HG03175 (cell line): ENCODE measurements around the gene FRYL.
"Not testable (repeated sequence)": the region's sequence is repeated elsewhere in the genome, so short reads cannot be mapped to it uniquely, and the experiment has no call there.

Experiments used
- ATAC-seq: cut with Tn5 transposase; IDR thresholded peaks from one replicate; pipeline ENCODE4 v1.9.1; 2021; ENCODE audit warnings: mild to moderate bottlenecking, moderate library complexity; ENCODE audit not compliant: unreplicated experiment

FRYL gene

GRCh38 chr4:48748949-48749596 is 31.0 kb downstream of the FRYL start:
- ATAC-seq = no peak

DNA sequence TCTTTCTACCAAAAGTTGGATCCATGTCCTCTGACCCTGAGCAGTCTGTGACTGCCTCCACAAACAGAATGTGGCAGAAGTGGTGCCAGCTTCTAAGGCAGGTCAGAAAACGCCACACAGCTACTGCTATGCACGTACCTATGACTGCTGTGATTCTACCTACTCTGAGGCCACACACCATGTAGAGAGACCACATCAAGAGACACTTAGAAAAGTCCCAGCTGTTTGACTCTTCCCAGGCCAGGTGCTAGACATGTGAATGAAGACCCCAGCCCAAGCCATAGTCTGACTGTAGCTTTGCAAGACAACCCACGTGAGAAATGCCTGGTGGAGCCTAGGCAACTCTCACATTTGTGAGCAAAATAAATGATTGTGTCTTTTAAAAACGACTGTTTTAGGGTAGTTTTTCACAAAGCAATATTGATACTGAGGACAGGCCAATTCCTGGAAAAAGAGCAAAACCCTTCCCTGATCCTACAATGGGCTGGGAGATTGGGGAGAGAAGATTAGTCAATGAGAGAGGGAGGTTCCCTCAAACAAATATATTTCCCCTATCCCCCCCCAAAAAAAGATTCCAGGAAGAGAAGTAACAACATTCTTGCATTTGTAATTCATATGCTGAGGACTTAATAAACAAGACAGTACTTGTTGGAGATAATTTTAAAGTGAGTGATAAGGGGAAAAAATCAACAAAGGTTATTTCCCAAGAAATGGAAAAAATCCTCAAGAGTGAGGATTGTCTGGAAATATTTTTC is 33.3 kb downstream of the FRYL start:
- no peak for ATAC-seq

GRCh38 chr4:48745223-48745622 is 34.9 kb downstream of the FRYL start:
- ATAC-seq = not testable (repeated sequence)

- ATAC-seq = no peak
These were observed 37.7 kb downstream of the FRYL start for GRCh38 chr4:48742412-48742811.

- peak; percentile 73 for ATAC-seq
These were observed 40.5 kb downstream of the FRYL start for GRCh38 chr4:48739560-48740019.

GRCh38 chr4:48738856-48739255 is 41.2 kb downstream of the FRYL start:
- no peak for ATAC-seq

GRCh38 chr4:48728906-48729496 is 51.1 kb downstream of the FRYL start:
- ATAC-seq = not testable (repeated sequence)

- peak; percentile 52 for ATAC-seq
These were observed 52.2 kb downstream of the FRYL start for GRCh38 chr4:48727666-48728459.

GRCh38 chr4:48725414-48725813 is 54.7 kb downstream of the FRYL start:
- ATAC-seq = no peak

DNA sequence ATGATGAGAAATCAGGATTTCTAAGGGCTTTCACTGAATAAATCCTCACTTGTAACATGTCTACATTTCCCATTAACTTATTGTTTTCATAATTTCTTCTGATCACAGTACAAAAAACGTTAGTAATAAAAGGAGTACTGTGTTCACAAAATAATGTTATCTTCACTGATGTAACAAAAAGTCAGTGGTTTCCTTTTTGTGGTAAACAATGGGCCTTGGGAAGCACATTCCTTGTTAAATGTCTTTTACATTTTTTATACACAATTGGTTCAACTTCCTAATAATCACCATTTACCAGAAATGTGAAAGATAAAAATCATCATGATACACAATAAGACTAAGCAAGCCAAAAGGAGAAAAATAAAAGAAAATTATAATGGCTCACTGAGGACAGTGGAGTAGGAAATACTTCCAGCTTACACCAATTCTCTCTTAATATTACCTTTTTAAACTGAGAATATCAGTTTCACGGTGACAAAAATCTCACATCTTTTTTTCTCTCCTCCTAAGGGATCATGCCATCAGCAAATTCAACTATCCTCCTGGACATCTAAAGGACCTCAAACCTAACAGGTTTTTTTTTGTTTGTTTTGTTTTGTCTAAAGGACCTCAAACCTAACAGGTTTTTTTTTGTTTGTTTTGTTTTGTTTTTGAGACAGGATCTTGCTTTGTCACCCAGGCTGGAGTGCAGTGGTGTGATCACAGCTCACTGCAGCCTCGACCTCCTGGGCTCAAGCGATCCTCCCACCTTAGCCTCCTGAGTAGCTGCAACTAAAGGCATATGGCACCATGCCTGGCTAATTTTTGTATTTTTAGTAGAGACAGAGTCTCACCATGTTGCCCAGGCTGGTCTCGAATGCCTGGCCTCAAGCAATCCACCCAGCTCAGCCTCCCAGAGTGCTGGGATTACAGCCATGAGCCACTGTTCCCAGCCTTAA is 57.3 kb downstream of the FRYL start:
- no peak for ATAC-seq

DNA sequence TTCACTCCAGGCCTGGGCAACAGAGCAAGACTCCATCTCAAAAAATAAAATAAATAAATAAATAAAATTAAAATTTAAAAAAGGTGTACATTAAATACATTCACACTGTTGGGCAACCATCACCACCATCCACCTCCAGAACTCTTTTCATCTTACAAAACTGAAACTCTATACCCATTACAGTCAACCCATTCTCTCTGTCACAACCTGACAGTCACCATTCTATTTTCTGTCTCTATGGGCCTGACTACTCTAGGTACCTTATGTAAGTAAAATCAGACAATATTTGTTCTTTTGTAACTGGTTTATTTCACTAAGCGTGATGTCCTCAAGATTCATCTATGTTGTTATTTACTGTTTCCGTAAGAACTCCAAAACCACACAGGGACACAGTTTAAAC is 59.6 kb downstream of the FRYL start:
- ATAC-seq = no peak

DNA sequence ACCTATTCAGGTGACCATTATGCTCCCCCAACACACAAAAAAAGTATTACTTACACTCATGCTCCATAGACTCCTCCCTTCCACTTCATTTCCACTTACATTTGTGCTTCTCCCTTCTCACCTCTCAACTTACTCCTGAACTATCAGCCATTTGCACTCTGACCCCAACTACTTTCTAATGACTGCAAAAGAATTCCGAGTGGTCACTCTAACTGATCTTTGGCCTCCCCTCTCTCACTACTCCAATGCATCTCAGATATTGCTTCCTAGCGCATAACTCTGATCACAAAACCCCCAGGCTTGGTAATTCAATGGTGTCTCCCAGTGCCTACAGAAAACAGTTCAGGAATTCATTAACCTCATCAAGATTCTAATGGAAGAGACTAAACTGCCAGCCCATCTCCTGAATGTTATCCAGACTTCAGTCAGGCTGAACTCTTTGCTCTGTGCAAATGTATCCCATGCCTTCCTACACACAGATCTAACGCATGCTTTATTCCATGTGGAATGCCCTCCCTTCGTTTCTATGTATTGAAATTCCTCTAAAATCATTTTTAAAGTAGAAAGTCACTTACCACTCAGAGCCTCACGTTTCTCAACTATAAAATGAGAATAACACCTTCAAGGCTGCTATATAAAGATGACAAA is 61.1 kb downstream of the FRYL start:
- no peak for ATAC-seq

DNA sequence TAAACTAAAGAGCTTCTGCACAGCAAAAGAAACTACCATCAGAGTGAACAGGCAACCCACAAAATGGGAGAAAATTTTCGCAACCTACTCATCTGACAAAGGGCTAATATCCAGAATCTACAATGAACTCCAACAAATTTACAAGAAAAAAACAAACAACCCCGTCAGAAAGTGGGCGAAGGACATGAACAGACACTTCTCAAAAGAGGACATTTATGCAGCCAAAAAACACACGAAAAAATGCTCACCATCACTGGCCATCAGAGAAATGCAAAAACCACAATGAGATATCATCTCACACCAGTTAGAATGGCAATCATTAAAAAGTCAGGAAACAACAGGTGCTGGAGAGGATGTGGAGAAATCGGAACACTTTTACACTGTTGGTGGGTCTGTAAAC is 63.8 kb downstream of the FRYL start:
- ATAC-seq = not testable (repeated sequence)

DNA sequence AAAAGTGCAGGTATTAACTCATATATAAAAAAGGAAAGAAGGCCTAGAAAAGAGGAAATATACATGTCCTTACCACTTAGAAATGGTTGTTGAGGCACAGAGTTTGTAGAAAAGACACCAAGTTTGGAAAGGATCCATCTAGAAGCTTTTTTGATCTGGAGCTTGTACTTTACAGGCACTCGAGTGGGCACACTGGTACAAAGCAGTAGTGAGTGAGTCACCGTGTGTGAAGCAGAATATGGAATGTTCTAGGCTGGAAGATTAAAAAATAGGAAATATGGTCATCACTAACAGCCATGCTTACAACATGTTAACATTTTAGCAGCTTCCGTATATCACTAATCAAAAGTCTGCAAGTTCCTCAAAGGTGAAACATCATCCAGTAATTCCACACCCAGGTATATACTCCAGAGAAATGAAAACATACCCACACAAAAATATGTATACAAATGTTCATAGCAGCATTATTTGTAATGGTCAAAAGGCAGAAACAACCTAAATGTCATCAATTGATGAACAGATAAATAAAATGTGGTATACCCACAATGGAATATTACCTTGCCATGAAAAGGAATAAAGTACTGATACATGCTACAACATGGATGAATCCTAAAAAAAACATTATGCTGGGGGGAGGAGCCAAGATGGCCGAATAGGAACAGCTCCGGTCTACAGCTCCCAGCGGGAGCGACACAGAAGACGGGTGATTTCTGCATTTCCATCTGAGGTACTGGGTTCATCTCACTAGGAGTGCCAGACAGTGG is 69.5 kb downstream of the FRYL start:
- ATAC-seq = no peak

GRCh38 chr4:48709901-48710300 is 70.2 kb downstream of the FRYL start:
- ATAC-seq = no peak

DNA sequence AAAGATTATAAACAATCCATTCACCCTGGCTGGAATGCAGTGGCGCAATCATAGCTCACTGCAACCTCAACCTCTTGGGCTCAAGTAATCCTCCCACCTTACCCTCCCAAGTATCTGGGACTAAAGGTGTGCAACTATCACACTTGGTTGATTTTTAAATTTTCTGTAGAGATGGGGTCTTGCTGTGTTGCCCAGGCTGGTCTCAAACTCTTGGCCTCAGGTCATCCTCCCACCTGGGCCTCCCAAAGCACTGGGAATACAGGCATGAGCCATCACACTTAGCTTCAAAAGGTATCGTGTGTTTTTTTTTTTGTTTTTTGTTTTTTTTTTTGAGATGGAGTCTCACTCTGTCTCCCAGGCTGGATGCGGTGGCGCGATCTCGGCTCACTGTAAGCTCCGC is 71.5 kb downstream of the FRYL start:
- ATAC-seq = no peak

DNA sequence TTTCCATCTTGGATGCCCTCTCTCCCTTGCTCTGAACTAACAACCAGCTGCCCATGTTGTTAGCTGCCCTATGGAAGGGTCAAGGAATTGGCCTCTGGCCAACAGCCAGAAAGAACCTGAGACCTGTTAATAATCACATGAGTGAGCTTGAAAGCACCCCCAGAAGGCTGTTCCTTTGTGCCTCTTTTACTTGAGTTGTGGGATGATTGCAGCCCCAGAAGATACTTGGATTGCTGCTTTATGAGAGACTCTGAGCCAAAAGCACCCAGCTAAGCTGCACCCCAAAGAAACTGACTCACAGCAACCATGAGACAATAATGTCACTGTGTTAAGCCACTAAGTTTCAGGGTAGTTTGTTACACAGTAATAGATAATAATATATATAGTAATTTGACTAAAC is 73.3 kb downstream of the FRYL start:
- ATAC-seq = no peak

DNA sequence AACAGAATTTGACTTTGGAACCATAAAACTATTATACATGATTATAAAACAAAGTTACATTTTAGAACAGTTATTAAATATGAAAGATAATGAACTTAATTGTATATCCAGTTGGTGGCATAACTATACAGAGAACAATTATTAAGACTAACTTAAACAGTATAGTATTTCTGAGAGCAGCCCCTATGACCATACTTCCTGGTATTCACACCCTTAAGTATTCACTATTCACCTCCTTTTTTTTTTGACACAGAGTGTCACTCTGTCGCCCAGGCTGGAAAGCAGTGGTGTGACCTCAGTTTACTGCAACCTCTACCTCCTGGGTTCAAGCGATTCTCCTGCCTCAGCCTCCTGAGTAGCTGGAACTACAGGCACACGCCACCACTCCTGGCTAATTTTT is 74.5 kb downstream of the FRYL start:
- no peak for ATAC-seq
